MM.1S (cell line): ENCODE data around the gene GGT6.

Experiments used
- DNase-seq: peaks from one replicate; pipeline ENCODE4 v3.0.0-alpha.2; 2015
- H2AFZ ChIP-seq: fragments of 300-600 bp; sonication (generic); 2 replicates; pipeline ENCODE4 v1.6.0; 2016; ENCODE audit warnings: antibody characterized with exemption, low read length
- H3F3A ChIP-seq: fragments of 300-600 bp; sonication (generic); 2 replicates; pipeline ENCODE4 v1.6.1; 2016; ENCODE audit warnings: mild to moderate bottlenecking, antibody characterized with exemption, low read length, moderate library complexity, mixed read lengths; ENCODE audit not compliant: insufficient read depth
- H3K27ac ChIP-seq: fragments of 300-600 bp; sonication (generic); 2 replicates; pipeline ENCODE4 v1.5.1; 2016; ENCODE audit warnings: mild to moderate bottlenecking, low read length
- H3K27me3 ChIP-seq: fragments of 300-600 bp; sonication (generic); replicated peaks from 2 replicates; pipeline ENCODE4 v1.6.0; 2016; ENCODE audit warnings: low read length; ENCODE audit not compliant: insufficient read depth
- H3K36me3 ChIP-seq: fragments of 300-600 bp; sonication (generic); replicated peaks from 2 replicates; pipeline ENCODE4 v1.6.1; 2016; ENCODE audit warnings: mild to moderate bottlenecking, low read length, mixed read lengths; ENCODE audit not compliant: insufficient read depth
- H3K4me1 ChIP-seq: fragments of 300-600 bp; sonication (generic); 2 replicates; pipeline ENCODE4 v1.6.1; 2016; ENCODE audit warnings: low read length, mixed read lengths
- H3K4me2 ChIP-seq: fragments of 300-600 bp; sonication (generic); 2 replicates; pipeline ENCODE4 v1.6.0; 2016; ENCODE audit warnings: low read depth, low read length
- H3K4me3 ChIP-seq: fragments of 300-600 bp; sonication (generic); 2 replicates; pipeline ENCODE4 v1.5.1; 2016; ENCODE audit warnings: low read length, mixed read lengths
- H3K79me2 ChIP-seq: fragments of 300-600 bp; sonication (generic); 2 replicates; pipeline ENCODE4 v1.6.1; 2016; ENCODE audit warnings: mixed run types, low read length, mixed read lengths
- H3K9ac ChIP-seq: fragments of 300-600 bp; sonication (generic); 2 replicates; pipeline ENCODE4 v1.6.1; 2016; ENCODE audit warnings: low read length, mixed read lengths
- H3K9me2 ChIP-seq: fragments of 300-600 bp; sonication (generic); replicated peaks from 2 replicates; pipeline ENCODE4 v1.6.1; 2016; ENCODE audit warnings: mild to moderate bottlenecking, low read length, mixed read lengths; ENCODE audit not compliant: insufficient read depth
- H3K9me3 ChIP-seq: fragments of 300-600 bp; sonication (generic); replicated peaks from 2 replicates; pipeline ENCODE4 v1.6.1; 2016; ENCODE audit warnings: mild to moderate bottlenecking, low read length, mixed read lengths; ENCODE audit not compliant: insufficient read depth
- H4K20me1 ChIP-seq: fragments of 300-600 bp; sonication (generic); 2 replicates; pipeline ENCODE4 v1.6.1; 2016; ENCODE audit warnings: mild to moderate bottlenecking, low read length, moderate library complexity, mixed read lengths; ENCODE audit not compliant: insufficient read depth
- CTCF ChIP-seq: fragments of 300-600 bp; sonication (generic); IDR thresholded peaks from 2 replicates; pipeline ENCODE4 v1.5.1; 2016; ENCODE audit warnings: antibody characterized with exemption, low read length, mixed read lengths
- EZH2 ChIP-seq: fragments of 300-600 bp; sonication (generic); optimal IDR thresholded peaks from 2 replicates; pipeline ENCODE3; 2017; ENCODE audit warnings: low read depth, mild to moderate bottlenecking, antibody characterized with exemption, low read length, mixed read lengths
- EZH2phosphoT487 ChIP-seq: fragments of 300-600 bp; sonication (generic); IDR thresholded peaks from 2 replicates; pipeline ENCODE4 v1.6.1; 2018; ENCODE audit warnings: antibody characterized with exemption, low read length

The GGT6 gene

DNA sequence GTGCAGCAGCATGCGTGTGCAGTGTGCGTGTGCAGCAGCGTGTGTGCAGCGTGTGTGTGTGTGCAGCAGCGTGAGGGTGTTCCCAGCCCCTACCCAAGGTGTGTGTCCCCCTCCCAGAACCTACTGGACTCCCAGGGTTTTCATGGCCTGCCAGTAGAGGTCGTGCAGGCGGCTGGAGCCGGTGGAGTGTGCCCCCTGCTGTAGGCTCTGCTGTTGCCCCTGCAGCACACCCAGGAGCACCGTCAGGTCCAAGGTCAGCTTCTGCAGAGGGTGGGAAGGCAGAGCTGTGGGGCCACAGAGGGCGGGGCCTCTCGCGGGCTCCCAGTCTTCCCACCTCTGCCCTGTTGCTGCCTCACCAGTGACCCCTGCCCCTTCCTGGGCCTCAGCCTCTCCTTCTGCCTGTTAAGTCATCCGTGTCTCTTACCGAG, 20.1 kb downstream of the GGT6 start:
- DNase-seq, result no peak
- Histone ChIP-seq H3K79me2 (no peaks in the 10 kb centered on the region), H3K9me3 (no peaks in the 10 kb centered on the region), H3K4me1 (no peaks in the 10 kb centered on the region), H4K20me1 (no peaks in the 10 kb centered on the region), H3K9me2 (no peaks in the 10 kb centered on the region), H3K4me2 (no peak overlapping the region), H3K4me3 (no peak overlapping the region), H3K9ac (no peak overlapping the region), H2AFZ (no peak overlapping the region), H3K27ac (no peak overlapping the region), H3F3A (no peaks in the 10 kb centered on the region; the same call in 1 of the 2 replicates), H3K36me3 (peaks cover 3% of the 10 kb centered on the region; the same call in 1 of the 2 replicates), H3K27me3 (no peaks in the 10 kb centered on the region)
- no peak for TF ChIP-seq EZH2

DNA sequence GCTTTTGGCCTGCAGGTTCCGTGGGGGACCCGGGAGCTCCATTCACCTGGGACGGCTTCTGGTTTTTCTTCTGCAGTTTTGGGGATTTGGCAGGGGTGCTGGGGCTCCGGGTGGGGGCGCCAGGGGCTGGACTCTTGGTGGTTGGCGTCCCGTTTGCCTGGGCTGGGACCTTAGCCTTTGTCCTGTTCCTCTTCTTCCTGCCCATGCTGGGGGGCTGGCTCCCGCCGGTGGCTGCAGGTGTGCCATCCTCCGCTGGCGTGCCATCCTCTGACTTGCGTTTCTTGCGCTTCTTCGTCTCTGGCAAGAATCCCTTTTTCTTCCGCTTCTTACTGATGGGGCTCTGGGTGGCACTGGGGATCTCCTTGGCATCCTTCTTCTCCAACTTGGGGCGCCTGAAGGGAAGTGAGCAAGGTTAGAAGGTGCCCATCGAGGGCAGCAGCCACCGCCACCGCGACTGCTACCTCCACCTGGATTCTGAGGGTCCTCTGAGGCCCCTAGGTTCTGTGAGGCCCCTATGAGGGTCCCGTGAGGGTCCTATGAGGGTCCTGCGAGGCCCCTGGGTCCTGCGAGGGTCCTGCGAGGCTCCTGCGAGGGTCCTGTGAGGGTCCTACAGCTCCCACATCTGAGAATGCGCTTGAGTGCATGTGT, 20.7 kb downstream of the GGT6 start:
- 0 out of 2 replicates have a peak, but pooled peaks cover 3% of the 10 kb centered on the region for H3K36me3 ChIP-seq
- H3K9me2 ChIP-seq, result no peaks in the 10 kb centered on the region
- no peak overlapping the region for H3K9ac ChIP-seq
- H3K4me2 ChIP-seq, result no peak overlapping the region
- no peak overlapping the region for H3K4me3 ChIP-seq
- no peak for DNase-seq
- no peak overlapping the region for H3K27ac ChIP-seq
- no peaks in the 10 kb centered on the region for H4K20me1 ChIP-seq
- H3K9me3 ChIP-seq, result no peaks in the 10 kb centered on the region
- no peaks in the 10 kb centered on the region for H3K79me2 ChIP-seq
- no peak for TF ChIP-seq EZH2
- TF ChIP-seq CTCF, result no peak
- TF ChIP-seq EZH2phosphoT487, result no peak
- no peaks in the 10 kb centered on the region; the same call in 1 of the 2 replicates for H3F3A ChIP-seq
- H2AFZ ChIP-seq, result no peak overlapping the region
- H3K27me3 ChIP-seq, result no peaks in the 10 kb centered on the region
- H3K4me1 ChIP-seq, result no peaks in the 10 kb centered on the region

DNA sequence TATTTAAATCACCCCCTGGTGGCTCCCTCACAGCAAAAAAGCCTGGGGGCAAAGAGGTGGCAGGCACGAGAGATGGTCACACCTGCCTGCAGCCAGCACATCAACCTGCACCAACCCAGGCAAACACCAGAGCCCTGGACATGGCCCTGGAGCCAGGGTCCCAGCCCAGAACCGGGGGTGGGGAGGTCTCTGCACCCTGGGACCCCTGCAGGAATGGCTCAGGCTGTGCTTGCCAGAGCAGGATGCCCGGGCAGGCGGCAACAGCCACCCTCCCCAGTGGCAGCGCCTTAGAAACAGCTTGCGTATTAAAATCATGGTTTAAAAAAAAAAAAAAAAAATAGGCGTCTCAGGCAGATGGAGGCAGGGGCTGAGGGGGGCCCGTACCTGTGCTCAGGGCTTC, 21.4 kb downstream of the GGT6 start:
- Histone ChIP-seq H4K20me1 (no peaks in the 10 kb centered on the region), H3K36me3 (0 out of 2 replicates have a peak, but pooled peaks cover 3% of the 10 kb centered on the region), H3K4me2 (no peak overlapping the region)

More for the DNA sequence above, 21.4 kb downstream of the GGT6 start:
- H3K79me2 ChIP-seq, result no peaks in the 10 kb centered on the region
- TF ChIP-seq CTCF, result no peak
- TF ChIP-seq EZH2, result no peak
- no peak for TF ChIP-seq EZH2phosphoT487
- H3K9me3 ChIP-seq, result no peaks in the 10 kb centered on the region
- H3K9ac ChIP-seq, result no peak overlapping the region
- no peaks in the 10 kb centered on the region for H3K9me2 ChIP-seq
- no peak for DNase-seq
- H2AFZ ChIP-seq, result no peak overlapping the region
- H3K27ac ChIP-seq, result no peak overlapping the region
- no peak overlapping the region for H3K4me3 ChIP-seq
- no peaks in the 10 kb centered on the region; the same call in 1 of the 2 replicates for H3F3A ChIP-seq
- H3K4me1 ChIP-seq, result no peaks in the 10 kb centered on the region
- H3K27me3 ChIP-seq, result no peaks in the 10 kb centered on the region
